Measurements from ENCODE around the gene TGM1.

- TF ChIP-seq CTCF (tag by site-specific recombination; IDR thresholded peaks at IDR 0.05) (no peak), ATF2 (tag by site-specific recombination; IDR thresholded peaks at IDR 0.05; ENCODE audit: low read depth) (no peak), ZNF514 (tag by site-specific recombination; IDR thresholded peaks at IDR 0.05) (no peak), ZSCAN30 (tag by site-specific recombination; IDR thresholded peaks at IDR 0.05) (no peak)
Observed at GRCh38 chr14:24219521-24219920, 43.5 kb downstream of the TGM1 start.

All from HEK293 (cell line).